Stimulated activated CD8-positive, alpha-beta memory T cell treated with anti-CD3 and anti-CD28 coated beads, Interleukin-12 subunit alpha, Interleukin-12 subunit beta, amount 100 ng/mL, for 24 hours (primary cell): ENCODE data around the gene CREB3.

Experiments used
- DNase-seq: peaks from one replicate; pipeline ENCODE4 v3.0.0-alpha.2; 2020; ENCODE audit errors: extremely low read depth

The CREB3 gene

DNA sequence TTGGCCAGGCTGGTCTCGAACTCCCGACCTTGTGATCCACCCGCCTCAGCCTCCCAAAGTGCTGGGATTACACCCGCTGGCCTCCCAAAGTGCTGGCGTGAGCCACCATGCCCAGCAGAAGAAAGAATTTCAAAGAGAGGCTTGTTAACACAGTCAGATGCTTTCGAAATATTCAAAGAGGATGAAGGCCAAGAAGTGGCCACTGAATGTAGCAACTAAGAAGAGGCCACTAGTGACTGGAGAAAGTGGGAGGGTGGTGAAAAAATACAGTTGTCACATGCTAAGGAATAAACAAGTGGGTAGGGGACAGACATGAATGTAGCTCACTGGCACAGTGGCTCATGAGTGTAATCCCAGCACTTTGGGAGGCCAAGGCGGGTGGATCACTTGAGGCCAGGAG is 29.8 kb upstream of the CREB3 start:
- DNase-seq = no peak

DNA sequence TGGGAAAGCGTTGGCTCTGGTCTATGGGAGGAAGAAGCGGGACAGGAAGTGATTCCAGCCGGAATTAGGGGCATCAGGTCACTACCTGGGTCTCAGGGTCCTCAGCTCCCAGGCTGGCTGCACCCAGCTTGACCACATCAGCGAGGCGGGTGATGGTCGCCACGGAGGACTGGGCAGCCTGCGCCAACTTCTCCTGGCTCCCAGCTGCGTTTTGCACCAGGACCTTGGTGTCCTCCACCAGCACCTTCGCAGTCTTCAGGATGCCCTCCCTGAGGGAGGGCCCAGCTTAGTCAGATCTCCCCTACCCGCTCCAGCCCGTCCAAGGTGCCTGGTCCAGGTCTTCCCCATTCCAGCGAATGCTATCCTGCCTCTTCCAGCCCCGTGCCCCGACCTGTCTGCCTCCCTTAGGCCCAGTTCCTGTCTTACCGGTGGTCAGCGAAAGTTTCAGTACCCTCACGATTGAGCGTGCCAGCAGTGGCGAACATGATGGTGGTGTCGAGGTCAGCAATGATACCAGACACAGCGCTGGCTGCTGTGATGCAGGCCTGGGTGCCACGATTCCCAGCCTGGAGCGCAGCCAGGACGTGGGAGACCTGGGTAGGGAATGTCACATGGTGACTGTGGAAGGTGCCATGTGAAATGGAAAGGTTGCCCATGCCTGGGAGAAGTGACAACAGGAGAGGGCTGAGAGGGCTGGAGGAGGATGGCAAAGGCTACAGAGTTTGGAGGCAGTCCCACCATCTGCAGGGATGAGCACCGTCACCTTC is 28.4 kb upstream of the CREB3 start:
- no peak for DNase-seq

DNA sequence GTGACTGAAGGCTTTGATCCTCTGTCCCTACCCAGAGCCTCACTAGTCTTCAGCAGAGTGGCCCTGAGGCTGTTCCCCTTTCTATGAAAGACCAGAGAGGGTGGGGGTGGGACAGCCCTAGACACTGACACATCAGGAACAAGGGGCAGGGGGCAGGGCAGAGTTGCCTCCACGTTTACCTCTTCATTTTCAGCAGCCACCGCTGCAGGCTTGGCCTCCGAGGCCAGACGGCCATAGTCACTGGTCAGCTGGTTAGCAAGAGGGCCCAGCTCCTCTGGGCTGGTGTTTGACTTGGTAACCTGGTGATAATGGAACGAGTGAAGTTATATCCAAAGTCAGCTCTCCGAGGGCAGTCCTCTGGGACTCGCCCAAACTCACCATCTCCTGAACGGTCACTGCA is 27.1 kb upstream of the CREB3 start:
- DNase-seq = no peak

DNA sequence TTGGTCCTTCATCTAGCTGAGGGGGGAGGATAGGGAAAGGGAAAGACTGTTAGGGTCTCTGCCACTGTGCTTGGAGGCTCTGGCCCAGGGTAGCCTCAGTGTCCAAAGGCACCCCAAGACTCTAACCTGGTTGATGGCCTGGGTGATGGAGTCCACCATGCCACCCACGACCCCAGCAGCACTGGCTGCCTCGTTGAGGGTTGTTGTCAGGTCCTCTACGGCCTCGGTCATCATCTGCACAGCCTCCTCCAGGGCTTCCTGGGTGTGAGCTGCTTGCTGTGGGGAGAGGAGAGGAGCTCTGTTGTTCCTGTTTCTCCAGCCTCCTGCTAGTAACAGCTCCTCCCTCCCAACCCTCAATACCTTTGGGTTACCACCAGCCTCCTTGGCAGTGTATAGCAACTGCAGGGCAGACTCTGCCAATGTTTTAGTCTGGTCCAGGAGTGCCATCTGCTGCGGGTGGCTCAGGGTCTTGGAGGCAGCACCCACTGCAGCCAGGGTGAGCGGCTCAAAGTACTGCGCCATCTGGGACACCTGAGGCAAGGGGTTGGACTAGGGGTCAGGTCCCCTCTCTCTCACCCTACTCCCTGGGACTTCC is 26.5 kb upstream of the CREB3 start:
- no peak for DNase-seq

DNA sequence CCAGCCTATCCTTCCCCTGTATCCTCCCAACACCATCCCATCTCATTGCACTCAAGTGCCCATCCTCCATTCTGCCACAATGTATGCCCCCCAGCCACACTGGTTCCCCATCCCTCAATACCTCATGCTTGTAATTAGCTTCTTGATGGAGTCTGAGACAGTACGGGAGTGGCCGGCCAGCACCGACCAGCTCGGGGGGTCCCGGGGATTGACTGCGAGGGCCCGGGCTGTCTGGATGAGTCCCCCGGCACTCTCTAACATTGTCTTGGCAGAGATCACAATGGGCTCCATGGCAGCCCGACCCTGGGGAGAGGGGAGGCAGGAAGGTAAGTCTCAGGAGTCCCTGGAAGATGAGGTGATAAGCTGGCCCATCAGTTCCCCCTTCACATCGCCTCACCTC is 25.5 kb upstream of the CREB3 start:
- DNase-seq = no peak

DNA sequence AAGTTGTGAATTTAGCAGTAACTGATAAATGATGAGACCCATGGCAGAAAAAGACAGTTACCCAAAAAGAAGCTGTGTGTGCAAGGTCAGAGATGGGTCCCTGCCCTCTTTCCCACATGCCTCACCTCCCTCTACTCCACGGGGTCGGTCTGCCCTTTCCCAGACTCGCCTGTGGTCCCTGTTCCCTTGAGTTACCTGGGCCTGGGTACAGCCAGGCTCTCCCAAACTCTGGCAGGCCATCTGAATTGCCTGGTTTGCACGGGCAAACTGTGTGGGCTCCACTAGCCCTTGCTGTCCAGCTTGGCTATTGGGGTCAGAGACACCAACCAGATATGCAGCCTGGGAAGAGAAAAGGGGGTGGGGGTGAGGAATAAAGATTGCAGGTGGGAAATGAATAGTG is 24.3 kb upstream of the CREB3 start:
- DNase-seq = no peak

DNA sequence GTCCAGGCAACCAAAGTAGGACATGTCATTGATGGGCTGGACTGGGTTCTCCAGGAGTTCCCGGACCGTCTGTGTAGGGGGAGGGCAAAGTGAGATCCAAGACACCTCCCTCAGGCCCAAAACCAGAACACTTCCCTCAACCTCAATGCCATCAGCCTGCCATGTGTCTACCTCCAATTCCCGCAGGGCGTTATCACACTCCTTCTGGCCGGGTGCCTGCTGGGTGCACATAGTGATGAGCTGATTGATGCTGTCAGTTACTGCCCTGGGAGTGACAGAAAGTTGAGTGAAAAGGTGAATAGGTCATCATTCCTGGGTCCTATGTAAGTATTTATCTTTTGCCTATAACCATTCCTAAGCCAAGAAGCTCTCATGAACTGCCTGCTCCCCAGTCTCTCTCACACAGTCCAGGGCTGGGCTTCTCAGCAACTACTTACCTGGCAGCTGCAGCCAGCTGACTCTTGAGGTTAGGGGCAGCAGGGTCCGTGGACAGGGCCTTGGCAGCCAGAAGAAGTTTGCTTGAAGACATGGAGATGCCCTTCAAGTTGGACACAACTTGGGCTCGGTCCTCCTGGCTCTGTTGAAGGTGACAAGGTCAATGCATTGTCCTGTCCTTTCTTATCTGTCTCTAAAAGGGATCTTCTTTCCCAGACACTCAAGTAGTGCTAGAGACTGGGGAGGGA is 21.5 kb upstream of the CREB3 start:
- no peak for DNase-seq

DNA sequence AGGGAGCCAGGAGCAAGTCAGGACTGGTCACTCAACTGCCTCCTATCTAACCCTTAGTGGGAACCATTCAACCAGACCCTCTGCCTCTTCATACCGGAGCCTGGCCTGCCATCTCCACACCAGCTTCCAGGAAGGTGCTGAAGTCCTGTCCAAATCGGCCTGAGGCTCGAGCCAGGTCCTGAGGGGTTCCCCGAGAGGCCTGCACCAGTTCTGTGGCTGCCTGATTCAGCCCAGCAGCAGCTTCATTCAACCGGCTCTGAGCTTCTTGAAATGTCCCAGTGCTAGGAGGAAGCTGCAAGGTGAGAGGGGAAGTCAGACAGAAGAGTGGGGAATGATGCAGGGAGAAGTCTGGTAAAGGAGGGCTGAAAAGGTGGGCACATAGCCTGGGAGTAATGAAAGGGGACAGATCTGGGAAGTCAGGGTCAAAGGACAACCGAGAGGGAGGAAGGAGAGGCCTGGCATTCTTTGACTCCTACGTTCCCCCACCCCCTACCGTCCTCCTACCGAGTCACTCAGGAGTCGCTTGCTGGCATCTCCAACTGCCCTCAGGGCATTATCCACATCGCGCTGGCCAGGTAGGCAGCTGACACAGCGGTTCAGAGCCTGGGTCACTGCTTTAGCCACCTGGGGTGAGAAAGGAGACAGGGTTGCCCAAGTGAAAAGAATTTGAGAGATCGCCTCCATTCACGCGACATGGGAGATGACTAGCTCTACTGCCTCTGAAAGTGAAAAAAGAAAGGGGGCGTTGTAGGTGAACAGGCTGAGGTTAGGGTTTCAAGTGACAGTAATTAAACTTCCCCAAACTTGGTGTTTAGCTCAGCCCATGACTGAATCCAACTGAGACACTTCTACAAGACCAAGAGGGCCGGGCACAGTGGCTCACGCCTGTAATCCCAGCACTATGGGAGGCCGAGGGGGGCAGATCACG is 20.7 kb upstream of the CREB3 start:
- DNase-seq = no peak

DNA sequence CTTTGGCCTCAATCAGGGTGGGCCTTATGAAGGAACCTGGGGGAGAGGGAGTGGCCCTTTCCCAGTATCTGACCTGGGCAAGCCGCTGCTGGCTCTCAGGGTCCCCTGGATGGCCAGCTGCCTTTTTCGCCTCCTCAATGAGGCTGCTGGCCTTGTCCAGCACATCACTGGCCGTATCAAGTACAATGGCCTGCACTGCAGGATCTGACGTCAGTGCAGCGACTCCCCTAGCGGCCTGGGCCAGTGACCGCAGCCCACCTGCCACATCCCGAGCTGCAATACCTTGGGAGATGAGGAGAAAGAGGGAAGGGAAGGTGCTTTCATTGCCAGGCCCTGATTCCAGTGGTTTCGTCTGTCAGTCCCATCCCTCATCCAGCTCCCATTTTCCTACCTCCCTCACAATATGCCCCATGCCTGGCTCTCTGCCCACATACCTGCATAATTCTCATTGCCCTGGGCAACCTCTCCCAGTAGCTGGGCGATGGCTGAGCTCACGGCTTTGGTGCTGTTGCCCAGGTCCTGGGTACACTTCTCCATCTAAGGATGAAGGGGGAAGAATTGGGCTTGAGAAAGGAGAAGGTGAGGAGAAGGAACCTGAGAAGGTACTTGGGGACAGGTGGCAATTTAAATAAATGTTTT is 19.6 kb upstream of the CREB3 start:
- DNase-seq = no peak

DNA sequence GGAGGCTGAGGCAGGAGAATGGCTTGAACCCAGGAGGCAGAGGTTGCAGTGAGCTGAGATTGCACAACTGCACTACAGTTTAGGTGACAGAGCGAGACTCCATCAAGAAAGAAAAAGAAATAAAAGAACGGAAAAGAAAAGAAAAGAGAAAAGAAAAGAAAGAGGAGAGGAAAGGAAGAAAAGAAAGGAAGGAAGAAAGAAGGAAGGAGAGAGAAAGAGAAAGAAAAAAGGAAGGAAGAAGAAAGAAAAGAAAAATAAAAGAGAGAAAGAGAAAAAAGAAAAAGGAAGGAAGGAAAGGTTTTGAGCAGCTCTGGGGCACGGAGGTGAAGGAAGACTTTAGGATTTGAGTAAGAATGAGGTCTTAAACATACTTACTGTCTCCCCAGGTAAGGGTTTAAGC is 18.9 kb upstream of the CREB3 start:
- DNase-seq = no peak

DNA sequence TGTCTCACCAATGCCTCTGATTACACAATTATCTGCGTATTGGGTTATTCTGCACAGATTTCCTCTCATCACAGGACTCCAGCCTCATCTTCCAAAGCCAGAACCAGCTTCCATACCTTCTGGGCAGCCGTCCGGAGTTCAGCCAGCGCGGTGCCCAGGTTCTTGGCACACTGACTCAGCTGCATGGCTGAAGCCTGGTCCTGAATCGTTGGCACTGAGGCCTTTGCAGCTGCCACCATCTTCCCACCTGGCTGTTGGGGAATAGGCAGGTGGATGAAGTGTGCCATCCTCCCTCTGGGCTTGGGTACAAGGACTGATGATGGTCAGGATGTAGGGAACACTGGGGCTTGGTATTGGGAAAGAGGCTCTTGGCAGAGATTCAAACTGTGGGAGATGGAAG is 18.3 kb upstream of the CREB3 start:
- no peak for DNase-seq

DNA sequence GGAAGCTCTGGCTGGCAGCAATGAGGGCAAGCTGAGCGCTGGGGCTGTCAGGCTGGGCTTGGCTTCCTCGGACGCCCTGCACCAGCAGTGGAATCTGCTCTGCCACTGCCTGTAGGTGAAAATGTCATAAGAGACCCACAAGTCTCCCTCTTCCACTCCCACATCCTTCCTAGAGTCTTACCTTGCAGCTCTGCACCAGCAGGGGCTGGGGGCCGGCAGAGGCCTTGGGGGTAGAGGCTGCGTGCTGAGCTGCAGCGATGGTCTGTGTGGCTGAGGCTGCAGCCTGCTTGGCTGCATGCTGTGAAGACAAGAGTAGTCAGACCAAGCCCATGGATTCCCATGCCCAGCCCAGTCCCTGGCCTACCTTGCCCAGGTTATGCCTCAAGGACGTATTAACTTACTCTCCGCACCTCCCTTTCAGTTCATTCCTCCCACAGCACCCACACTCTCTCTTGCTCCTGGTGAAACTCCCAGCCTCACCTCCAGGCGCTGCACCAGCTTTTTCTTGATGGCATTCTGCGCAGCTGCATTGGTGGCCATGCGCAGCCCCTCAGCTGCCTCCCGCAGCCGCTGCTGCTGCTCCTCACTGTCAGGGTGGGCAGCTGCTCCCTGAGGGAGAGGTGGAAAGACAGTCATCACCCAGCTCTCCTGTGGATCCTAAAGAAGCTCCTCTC is 17.8 kb upstream of the CREB3 start:
- no peak for DNase-seq

DNA sequence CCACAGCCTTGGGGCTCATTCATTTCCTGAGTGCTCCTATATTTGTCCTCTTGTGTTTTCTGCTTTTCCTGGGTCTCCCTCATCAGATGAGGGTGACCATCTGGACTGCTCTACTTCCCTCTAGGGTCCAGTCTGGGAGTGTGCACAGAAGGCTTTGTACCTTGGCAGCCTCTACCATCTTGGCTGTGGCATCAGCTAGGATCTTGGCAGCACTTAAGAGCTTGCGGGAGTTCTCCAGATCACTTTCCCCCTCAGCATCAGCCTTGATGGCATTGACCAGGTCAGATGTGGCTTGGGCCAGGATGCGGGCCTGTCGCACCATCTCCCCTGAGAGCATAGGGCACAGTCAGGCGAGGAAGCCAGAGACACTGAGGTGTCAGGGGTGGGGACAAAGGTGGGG is 16.2 kb upstream of the CREB3 start:
- no peak for DNase-seq

DNA sequence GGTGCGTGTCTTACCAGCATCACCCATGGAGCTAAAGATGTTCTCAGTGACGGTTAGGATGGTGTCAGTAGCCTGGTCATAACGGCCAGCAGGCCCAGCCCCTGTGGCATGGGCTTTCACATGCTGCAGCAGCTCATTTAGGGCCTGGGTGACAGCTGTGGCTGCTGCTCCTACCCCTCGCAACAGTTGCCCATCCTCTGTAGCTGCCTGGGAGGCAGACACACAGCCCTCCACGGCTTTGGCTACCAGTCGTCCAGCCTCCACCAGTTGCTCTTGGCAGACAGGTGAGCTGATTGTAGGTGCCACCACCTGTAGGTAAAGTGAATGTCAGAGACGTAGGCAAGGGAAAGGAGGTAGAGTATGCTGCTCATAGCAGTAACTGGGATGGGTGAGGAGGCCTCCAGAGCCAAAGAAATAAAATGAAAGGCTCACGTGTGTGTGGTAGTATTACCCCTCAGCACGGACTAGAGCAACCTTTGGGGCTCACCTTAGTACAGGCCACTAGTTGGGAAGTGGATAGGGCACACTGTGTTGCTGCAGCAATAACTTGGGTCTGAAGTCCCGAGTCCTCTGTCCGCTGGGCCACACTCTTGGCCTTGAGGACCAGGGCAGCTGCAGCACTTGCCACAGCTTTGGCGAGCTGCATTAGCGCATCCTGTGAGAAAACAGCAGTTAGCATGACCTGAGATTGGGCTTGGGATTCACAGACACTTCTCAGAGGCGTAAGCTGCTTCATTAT is 15.2 kb upstream of the CREB3 start:
- DNase-seq = no peak

DNA sequence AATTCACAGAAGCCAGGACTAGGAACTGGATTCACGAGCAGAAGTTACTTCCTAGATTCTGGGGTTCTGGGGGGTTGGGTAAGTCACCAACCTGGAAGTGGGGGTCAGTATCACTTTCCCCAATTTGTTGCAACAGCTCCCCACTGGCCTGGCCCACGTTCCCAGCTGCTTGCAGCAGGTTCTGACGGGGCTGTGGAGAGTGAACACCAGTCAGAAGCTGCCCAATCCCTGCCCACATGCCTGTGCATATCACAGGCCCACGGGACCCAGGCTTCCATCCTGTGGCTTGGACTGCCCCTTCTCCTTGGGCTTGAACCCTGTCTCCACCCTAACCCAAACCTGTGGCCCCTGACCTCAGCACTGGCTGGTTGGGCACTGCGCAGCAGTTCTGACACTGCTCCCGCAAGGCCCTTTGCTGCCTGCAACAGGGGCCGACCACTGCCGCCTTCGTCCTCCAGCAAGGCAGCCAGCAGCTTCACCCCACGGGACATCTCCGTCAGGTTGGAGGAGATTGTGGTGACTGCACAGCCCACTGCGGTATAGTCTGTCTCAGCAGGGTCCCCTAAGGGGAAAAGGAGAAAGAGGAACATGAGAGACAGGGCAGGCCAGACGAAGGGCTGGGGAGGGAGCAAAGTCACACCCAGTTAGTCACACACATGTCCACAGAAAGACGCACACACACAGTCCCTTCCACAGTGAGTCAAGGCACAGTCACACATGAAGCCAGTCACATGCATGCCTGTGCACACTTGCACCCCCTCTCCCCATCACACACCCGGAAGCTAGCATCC is 13.6 kb upstream of the CREB3 start:
- no peak for DNase-seq

DNA sequence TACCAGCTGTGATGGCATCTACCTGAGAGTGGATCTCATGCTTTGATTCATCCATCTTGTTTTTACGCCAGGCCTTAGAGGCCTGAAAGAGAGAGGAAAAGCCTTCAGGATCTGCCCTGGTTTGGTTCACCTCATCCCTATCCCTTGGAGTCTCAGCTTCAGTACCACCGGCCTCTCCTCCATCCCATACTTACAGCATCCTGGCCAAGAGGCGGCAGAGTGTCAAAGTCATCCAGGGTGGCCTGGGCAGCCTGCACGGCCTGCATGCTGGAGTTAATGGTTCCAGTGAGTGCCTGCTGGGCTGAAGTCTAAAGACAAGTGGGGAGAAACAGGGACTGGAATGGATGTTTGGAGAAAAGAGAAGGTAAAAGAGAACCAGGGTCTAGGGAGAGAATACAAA is 12.9 kb upstream of the CREB3 start:
- DNase-seq = no peak

DNA sequence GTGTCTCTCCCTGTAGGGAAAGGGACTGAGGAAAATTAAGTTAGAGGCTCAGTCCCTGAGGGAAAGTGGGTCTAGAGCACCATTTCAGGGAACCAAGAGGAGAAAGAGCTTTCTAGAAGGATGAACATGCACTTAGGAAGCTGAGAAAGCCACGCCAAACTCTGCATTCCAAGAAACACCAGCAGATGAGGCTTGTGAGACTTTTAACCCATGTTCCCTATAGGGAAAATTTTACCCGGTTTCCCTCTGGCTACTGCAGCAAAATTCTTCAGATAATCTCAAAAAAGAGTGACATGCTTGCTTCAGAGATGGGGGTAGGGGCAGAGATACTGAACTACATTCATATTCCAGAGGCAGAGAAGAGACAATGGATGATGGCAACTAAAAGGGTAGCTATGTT is 9.0 kb upstream of the CREB3 start:
- DNase-seq = no peak

DNA sequence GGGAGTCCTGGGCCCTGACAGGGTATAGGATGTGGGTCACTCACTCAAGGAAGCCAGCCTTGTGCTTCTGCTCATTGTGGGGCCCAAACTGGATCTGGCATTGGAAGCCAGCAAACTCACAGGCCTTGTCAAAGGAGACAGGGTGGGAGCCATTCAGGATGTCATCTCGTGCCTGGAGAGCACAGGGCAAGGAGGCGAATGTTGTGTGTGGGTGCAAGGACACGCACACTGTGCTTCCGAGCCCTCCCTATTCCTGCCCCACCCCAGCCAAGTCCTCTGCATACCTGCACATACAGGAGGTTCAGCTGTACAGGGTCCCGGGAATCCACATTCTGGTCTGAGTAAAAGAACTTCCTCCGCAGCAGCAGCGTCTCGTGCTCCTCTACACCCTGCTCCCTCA is 8.6 kb upstream of the CREB3 start:
- no peak for DNase-seq

DNA sequence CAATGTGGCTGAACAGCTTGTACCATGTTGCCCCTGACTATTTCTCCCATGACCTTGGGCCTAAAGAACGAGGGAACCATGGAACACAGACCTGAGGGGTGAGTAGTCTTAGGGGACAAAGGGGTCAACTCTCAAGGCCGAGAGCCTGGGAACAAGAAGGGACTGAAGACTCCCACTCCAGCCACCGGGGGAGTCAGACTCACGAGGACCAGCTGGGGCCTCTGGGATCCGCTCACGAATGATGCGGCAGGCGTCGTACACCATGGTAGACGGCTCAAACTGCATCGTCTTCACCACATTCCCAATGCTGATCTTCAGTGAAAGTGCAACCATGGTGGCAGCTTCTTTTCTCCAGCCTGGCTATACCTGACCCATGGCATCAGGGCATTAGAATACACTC is 7.1 kb upstream of the CREB3 start:
- DNase-seq = no peak

DNA sequence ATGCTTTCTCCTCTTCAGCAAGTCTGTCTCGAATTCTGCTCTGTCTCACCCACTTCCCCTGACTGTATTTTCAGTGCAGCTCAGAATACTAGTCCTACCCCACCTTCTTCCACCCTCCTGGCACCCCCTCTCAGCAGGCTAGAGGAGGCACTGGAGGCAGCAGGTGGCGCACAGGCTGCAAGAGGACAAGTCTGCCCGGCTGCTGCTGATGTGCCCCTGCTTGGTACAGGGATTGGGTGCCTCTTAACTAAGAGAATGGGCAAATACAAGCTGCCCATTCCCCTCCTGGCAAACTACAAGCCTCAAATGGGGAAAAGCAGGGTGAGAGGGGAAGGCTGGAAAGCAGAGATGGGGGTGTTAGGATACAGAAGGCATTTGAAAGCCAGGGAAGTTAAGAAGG is 5.5 kb upstream of the CREB3 start:
- no peak for DNase-seq
